HG02571 (cell line): ENCODE results near the gene CNGA1.
"Not testable (repeated sequence)": the region's sequence is repeated elsewhere in the genome, so short reads cannot be mapped to it uniquely, and the experiment has no call there.

Experiments
- ATAC-seq: cut with Tn5 transposase; IDR thresholded peaks from one replicate; pipeline ENCODE4 v1.9.1; 2021; ENCODE audit warnings: mild to moderate bottlenecking, moderate library complexity; ENCODE audit not compliant: unreplicated experiment

Gene CNGA1

DNA sequence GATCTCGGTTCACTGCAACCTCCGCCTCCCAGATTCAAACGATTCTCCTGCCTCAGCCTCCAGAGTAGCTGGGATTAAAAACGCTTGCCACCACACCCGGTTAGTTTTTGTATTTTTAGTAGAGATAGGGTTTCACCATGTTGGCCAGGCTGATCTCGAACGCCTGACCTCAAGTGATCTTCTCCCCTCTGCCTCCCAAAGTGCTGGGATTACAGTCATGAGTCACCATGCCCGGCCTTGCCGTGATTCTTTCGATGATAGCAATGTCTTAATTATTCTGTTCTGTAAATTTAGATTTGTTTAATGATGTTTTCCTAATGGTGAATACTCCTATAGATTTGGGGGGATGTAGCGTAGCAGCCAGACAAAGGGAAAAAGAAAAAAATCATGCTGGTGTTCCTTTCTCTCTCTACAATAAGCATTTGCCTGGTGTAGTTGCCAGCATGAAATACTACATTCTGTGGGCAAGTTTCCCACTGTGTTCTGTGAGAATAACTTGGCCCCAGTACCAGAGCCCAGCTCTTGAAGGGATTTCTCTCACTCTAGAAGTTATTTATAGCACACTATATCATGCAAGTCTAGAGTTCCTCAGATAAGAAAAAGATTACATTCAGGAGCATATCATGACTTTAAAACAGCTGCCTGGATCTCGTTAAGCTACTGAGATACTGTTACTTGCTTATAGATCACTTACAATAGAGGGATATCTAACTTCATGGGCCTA, 15.5 kb upstream of the CNGA1 start:
- no peak for ATAC-seq

DNA sequence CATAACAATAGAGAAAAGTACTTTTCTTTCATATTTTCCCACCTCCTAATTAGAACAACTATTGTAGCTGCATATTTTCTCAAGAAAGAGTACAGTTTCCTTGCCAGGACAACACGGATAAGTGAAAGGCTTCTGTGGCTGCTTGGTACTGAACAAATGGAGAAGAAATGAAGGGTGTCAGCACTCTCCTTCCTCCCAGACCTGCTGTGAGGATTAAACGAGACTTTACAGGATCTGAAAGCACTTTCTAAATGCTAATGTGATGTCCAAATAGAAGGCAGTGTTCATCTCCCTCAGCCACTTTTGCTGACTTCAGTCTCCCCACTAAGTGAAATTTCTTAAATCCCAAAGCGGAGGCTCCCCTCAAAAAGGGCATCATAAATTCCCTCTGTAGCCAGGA, 14.0 kb upstream of the CNGA1 start:
- ATAC-seq, result no peak

DNA sequence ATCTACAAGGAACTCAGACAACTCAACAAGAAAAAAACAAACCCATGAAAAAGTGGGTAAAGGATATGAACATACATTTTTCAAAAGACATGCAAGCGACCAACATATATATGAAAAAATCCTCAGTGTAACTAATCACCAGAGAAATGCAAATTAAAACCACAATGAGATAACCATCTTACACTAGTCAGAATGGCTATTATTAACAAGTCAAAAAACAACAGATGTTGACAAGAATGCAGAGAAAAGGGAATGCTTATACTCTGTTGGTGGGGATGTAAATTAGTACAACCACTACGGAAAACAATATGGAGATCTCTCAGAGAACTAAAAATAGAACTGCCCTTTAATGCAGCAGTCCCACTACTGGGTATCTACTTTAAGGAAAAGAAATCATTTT, 12.2 kb upstream of the CNGA1 start:
- ATAC-seq, result peak; percentile 50

DNA sequence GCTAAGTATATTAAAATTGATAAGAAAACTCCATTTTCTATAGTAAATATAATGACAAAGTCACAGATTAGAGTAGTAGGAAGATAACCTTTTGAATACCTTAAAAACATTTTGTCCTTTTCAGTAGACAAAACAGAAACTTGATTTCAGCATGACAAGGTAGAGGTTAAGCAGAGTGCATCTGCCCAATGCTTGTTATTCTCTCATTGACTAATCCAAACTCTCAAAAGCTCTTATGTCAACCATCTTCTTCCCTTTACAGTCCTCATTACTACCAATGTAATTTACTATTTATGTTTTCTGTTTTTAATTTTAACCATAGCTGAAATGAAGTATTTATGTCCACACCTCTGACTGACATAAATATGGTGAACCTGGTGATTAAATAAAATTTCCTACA, 11.2 kb upstream of the CNGA1 start:
- peak; percentile 68 for ATAC-seq

DNA sequence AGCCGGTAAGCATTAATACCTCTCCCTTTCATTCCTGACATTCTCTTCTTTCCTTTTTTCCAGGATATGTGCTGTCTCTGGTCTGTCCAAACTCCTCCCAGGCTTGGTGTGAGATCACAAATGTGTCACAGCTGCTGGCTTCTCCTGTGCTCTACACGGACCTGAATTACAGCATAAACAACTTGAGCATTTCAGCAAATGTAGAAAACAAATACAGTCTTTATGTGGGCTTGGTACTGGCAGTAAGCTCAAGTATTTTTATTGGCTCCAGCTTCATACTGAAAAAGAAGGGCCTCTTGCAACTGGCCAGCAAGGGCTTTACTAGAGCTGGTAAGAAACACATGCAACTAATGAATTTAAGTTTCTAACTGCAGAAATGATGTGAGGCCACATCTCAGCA, 8.5 kb upstream of the CNGA1 start:
- no peak for ATAC-seq

DNA sequence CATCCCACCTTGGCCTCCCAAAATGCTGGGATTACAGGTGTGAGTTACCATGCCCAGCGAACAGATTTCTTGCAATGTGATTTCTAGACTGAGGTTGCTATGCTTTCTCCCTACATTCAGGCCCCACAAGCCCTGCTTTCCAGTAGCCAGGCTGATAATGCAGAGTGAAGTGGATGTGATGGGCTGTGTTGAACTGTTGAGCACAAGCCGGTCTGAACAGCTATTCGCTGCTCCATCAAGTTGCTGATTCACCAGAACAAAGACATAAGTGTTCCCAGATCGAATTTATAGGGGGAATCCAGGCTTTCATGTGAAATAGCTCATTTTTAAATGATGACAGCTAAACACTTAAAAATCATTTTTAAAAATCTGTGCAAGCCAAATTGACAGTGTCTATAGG, 8.0 kb upstream of the CNGA1 start:
- no peak for ATAC-seq

DNA sequence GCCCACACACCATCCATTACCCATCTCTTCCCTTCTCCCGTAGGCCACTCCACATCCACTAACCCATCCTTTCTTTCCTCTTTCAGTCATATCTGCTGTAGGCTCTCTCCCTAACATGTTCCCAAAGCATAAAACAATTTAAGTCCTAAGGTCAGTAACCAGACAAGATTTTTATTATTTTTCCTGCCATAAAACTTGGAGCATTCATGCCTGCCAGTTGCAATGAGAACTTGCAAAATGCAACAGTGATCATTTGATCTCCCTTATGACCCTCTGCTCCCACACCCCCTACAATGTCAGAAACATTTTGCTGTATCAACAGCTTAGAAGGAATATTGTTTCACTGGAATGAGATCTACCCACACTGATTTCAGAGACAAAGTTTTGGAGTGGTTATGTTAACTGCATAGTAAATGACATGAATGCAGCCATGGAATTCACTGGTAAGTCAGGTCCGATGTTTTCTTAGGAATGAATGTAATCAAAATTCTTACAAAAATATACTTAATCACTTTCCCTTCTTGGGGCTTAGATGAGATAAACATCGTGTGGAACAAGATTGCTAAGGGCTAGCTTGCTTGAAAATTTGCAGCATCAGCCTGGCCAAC, 5.8 kb upstream of the CNGA1 start:
- ATAC-seq, result no peak

DNA sequence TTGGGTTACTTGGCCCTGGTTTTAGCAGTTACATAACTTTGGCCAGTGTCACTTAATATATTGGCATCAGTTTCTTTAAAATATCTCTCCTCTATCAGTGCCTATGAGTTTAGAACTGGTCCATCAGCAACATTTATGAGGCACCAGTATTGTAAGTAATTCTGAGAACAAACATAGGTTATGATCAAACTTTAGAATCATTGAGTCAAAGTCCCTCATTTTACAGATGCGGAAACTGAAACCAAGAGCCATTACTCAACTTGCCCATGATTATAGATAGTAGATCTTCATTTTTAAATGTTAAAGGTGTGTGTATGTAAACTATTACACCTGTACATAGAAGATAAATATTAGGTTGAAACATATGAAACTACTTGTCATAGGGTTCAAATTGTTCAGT, 4.6 kb upstream of the CNGA1 start:
- no peak for ATAC-seq

DNA sequence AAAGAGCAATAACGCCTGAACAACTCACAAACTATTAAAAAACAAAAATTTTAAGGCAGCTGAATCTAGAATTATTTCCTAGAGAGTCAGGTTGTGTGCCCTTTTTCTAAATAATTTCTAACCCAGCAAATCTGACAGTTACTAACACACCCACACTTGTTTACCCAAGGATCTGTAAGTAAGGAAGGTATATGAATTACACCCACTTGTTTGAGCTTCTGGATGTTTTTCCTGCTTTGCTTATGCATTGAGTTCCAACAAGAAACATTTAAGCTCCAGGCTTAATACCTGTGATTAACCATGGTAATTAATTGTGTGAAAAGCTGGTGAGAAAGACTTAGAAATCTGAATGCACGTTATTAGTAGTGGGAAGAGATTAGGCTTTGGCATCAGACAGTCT, 1.6 kb upstream of the CNGA1 start:
- ATAC-seq, result no peak

DNA sequence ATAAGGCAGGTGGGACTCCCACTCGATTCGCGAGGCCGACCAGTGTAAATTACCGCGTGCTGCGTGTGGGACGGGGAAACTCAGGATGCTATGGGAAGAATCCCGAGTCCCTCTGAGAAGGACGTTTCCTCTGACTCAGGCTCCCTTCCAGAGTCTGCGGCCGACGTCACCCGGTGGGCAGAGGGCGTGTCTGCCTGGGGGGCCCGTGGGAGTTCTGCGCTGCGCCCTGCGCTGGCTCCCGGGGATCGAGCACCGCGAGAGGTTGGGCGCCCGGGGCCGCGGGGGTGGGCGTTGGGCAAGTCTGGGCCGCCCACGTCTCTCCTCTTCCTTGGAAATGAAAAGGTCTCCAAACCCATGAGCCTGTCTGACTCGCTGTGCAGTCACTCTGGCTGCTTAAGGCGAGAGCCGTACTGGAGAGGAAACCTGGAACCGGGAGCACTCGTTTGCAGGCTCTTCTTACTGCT, 659 bp upstream of the CNGA1 start:
- no peak for ATAC-seq

DNA sequence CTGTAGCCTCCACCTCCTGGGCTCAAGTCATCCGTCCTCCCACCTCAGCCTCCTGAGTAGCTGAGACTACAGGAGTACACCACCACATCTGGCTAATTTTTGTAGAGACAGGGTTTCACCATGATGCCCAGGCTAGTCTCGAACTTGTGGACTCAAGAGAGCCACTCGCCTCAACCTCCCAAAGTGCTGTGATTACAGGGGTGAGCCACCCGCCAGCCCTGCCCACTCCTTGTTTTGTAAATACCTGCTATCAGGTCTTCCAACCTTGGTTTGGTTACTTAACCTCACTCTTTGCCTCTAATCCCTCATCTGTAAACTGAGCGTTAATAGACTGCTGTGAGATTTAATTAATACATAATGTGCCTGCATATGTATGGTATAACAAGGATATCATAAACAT, 803 bp downstream of the CNGA1 start:
- ATAC-seq, result no peak

DNA sequence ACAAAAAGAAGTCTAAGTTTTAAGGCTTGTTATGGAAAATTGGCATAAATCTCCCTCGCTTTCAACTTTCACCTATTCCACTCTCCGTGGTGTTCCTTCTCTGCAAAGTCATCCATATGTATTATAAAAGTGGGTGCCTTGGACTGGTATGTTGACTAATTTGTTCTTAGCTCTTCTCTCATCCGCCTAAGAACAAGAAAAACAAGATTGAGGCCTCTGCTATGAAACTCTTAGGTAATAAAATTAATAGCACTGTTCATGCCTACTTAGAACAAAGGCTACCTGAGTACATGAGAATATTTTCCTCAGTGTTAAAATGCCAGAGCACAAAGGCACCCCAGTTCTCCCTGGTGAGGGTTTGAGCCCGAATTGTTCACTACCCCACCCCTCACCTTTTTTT, 1.3 kb downstream of the CNGA1 start:
- ATAC-seq, result no peak

DNA sequence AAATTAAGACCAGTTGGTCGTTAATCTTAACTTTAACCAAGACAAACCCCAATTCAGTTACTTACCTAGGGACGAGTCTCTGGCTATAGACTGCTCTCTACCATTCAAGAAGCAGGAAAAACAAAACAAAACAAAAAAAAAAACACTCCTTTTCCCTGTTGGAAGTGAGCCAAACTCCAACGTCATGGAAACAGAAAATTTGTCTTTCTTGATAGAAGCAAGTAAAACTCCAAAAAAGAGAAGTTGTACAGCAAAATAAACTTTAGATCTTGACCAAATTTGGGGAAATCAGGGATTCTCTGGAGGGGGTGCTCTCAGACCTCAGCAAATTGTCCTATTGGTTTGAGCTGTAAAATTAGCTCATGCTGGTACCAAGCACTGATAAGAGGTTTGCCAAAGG, 3.7 kb downstream of the CNGA1 start:
- no peak for ATAC-seq

DNA sequence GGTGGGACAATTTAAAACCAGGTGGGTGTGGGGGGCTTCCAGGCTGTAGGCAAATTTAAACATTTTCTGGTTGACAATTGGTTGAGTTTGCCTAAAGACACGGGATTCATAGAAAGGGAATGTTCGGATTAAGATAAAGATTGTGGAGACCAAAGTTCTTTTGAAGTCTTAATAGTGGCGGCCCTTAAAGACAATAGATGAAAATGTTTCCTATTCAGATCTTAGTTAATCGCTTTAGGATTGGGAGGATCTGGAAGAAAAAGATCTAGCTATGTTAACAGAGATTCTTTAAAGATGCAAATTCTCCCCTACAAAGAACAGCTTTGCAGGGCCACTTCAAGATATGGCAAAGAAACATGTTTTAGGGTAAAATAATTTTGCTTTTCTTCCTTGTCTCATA, 4.8 kb downstream of the CNGA1 start:
- ATAC-seq, result no peak

DNA sequence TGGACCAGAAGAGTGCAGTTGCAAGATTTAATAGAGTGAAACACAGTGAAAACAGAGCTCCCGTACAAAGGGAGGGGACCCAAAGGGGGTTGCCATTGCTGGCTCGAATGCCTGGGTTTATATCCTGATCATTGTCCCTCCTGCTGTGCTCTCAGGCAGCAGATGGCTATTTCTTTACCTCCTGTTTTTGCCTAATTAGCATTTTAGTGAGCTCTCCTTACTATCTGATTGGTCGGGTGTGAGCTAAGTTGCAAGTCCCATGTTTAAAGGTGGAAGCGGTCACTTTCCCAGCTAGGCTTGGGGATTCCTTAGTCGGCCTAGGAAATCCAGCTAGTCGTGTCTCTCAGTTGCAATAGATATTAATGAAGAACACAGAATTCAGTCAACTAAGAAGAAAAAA, 5.6 kb downstream of the CNGA1 start:
- ATAC-seq, result not testable (repeated sequence)

DNA sequence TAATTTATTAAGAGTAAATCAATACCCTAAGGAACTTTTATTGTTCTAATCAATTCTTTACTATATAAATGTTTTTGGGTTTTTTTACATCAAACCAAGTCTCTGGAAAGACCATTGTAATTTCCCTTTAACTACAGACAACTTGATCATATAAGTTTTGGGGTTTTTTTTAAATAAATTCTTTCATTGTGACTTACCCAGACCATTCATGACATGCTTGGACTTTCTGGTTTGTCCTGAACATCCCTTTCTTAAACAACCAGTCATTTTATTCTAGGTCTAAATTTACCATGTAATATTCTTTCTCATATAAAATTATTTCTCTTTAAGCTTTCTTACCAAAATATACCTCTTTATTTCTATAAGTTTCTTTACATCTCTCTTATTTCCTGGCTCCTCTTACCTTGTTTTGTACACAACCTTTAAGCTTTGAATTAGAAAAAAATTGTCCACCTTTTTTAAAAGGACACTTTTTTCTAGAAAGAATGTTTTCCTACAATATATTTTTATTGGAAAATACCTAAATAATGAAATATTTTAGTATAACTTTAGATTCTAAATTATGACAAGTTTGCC, 8.4 kb downstream of the CNGA1 start:
- no peak for ATAC-seq

DNA sequence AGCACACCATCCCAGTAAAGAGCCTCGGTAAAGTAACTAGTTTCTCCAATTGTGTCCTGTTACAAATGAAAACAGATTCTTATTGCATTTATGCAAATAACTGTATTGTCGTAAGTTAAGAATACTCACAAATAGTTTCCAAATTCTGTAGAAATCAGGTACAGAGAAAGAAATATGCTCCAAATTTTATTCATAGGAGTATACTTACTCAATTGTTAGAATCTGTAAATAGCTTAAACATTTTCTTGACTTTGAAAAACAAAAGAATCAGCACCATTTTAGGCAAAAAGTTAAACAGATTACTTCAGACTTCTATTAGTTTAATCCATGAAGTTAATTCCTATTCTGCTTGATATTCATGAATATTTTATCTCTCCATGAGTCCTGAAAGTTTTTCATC, 10.7 kb downstream of the CNGA1 start:
- ATAC-seq, result no peak

DNA sequence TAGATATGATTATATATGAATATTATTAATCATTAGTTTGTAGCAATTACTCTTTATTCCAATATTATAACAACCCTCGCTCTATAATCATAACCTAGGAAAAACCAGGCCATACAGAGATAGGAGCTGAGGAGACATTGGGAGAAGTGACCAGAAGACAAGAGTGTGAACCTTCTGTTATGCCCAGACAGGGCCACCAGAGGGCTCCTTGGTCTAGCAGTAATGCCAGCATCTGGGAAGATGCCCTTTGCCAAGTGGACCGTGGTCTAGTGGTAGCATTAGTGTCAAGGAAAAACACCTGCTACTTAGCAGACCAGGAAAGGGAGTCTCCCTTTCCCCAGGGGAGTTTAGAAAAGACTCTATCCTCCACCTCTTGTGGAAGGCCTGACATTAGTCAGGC, 12.9 kb downstream of the CNGA1 start:
- not testable (repeated sequence) for ATAC-seq

DNA sequence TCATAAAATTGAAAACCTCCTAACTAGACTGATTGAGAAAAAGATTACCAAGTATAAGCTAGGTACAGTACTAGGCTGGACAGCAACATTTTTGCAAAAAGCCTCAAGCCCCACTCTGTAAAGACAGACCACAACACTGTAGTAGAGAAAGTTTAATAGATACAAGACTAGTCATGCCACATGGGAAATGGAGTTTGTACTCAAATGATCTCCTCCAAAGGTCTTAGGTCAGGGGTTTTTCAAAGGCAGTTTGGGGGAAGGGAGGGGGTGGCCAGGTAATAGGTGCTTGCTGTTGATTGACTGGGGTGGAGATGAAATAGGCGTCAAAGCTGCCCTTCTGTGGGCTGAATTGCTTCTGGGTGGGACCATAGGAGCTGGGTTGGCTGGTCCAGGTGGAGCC, 14.2 kb downstream of the CNGA1 start:
- no peak for ATAC-seq

DNA sequence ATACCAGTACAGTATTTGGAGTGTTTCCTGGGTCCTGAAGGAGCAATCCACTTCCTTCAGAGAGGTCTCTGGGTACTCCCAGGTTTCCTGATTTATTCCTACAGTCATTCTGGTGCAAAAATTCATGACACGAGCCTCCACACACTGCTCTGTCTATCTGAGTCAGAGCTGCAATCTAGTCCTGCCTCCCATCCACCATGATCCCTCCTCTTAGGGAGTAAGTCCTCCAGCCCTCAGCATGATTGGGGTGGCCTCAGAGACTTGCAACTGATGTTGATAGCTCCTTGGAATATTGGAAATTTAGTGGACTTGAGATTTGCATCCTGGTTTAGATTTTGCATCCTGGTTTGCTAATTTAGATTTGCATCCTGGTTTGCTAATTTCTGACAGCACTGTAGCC, 20.5 kb downstream of the CNGA1 start:
- ATAC-seq, result no peak

DNA sequence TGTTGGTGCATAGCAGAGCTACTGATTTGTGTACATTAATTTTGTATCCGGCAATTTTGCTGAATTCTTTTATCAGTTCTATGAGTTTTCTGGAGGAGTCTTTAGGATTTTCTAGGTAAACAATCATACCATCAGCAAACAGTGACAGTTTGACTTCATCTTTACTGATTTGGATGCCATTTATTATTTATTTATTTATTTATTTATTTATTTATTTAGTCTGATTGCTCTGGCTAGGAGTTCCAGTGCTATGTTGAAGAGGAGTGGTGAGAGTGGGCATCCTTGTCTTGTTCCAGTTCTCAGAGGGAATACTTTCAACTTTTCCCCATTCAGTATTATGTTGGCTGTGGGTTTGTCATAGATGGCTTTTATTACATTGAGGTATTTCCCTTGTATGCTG, 24.0 kb downstream of the CNGA1 start:
- ATAC-seq, result not testable (repeated sequence)

DNA sequence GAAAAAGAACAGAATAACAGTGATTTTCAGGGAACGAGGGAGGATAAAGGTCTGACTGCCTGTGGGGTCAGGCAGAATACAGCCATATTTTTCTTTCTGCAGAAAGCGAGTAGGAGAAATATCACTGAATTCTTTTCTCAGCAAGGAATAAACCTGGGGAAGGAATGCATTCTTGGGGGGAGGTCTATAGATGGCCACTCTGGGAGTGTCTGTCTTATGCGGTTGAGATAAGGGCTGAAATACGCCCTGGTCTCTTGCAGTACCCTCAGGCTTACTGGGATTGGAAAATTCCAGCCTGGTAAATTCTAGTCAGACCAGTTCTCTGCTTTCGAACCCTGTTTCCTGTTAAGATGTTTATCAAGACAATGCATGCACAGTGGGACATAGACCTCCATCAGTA, 26.3 kb downstream of the CNGA1 start:
- no peak for ATAC-seq

DNA sequence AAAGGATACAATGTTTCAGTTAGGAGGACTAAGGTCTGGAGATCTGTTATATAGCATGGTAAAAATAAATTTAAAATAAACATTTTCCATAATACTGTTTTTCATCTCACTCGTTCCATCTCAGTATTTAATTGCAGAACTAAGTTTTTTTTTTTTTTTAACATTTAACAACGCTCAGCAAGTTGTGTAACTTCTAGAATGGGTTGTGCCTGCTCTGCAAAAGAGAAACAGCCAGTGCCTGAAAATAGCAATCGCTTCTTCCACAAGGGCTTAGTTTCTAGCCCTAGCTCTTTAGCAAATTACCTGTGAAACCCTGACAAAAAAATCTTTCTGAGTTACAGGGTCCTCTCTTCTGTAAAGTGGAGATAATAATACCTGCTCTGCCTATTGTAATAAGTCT, 41.9 kb downstream of the CNGA1 start:
- ATAC-seq, result no peak
